Stimulated activated CD8-positive, alpha-beta memory T cell treated with anti-CD3 and anti-CD28 coated beads, Interleukin-12 subunit alpha, Interleukin-12 subunit beta, amount 100 ng/mL, for 1 hour (primary cell): ENCODE data around the gene OXA1L.
"Not testable (repeated sequence)": the region's sequence is repeated elsewhere in the genome, so short reads cannot be mapped to it uniquely, and the experiment has no call there.

Experiments
- DNase-seq: peaks from one replicate; pipeline ENCODE4 v3.0.0-alpha.2; 2020; ENCODE audit warnings: low read depth

The OXA1L gene

GRCh38 chr14:22801716-22802115 lies 35.2 kb downstream of the OXA1L start:
- no peak for DNase-seq

- no peak for DNase-seq
Measured at GRCh38 chr14:22802860-22803686, 36.6 kb downstream of the OXA1L start.

DNA sequence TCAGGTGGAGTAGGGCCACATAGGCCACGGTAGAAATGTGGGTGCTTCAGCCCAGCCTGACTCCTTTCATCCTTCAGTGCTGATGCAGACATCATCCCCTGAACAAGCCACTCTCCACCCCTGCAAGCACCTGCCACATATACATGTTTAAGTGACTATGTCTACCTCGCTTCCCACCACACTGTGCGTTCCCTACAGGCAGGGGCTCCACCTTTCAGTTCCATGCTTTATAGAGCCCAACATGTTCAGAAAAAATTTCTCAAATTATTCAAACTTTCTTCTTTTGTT lies 37.1 kb downstream of the OXA1L start:
- DNase-seq, result no peak

GRCh38 chr14:22805235-22805634 lies 38.7 kb downstream of the OXA1L start:
- DNase-seq, result not testable (repeated sequence)

GRCh38 chr14:22807432-22808087 lies 41.1 kb downstream of the OXA1L start:
- no peak for DNase-seq

DNA sequence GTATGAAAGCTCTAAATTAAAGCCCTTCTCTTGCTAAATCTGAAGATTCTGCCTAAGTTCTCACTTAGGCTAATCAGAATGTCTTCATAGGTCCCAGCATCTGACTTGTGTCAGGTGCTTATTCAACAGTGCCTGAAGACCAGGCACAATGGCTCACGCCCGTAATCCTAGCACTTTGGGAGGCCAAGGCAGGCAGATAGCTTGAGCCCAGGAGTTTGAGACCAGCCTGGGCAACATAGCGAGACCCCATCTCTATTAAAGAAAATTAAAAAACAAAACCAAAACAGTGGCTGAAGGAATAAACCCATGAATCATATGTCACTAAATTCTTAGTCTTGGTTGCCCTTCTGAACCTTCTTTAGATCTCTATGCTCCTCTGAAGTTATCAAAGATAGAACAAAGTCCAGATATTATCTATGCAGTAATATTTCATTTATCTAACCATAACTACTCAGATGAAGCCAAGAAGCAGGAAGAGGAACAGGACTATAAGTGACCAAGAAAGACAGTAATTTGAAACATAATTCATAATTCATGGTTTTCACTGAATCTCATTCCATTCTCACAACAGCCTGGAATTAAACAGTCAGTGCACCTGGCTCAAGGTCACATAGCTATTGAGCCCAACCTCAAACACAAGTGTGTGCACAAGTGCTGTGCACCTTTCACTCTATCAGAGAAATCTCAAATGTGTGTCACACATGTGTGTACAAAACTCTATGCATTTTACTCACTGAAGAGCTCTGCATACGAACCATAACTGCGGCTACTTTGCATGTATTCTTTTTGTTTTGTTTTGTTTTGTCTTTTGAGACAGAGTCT lies 42.1 kb downstream of the OXA1L start:
- DNase-seq, result no peak

GRCh38 chr14:22811722-22812121 lies 45.2 kb downstream of the OXA1L start:
- no peak for DNase-seq

DNA sequence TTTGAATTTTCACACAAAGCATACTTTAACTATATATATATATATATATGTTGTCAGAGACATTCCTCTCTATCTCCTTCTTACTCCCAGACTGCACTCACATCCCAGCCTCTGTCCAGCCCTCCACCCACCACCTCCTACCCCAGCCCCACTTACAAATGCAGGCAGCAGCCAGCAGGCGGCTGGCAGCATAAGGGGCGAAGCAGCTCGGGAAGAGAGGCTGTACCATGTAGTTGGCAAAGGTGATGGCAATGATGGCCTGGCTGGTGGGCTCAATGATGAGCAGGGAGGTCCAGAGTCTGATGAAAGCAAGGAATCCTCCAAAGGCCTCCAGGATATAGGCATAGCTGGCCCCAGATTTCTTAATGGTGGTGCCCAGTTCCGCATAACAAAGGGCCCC lies 46.3 kb downstream of the OXA1L start:
- DNase-seq, result no peak

DNA sequence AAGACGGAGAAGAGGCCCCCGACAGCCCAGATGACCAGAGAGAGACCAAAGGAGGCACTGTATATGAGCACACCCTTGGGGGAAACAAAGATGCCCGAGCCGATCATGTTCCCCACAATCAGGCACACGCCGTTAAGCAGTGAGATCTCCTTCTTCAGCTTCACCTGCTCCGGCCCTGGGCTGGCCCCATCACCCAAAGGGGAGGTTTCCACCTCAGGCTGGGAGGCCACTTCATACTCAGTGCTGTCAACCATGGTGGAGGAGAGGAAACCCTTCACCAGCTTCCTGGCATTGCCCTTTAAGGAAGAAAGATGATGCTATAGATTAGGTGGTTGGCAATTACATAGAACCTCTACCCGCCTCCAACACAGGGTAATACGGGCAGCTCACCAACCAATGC lies 46.7 kb downstream of the OXA1L start:
- DNase-seq, result no peak

DNA sequence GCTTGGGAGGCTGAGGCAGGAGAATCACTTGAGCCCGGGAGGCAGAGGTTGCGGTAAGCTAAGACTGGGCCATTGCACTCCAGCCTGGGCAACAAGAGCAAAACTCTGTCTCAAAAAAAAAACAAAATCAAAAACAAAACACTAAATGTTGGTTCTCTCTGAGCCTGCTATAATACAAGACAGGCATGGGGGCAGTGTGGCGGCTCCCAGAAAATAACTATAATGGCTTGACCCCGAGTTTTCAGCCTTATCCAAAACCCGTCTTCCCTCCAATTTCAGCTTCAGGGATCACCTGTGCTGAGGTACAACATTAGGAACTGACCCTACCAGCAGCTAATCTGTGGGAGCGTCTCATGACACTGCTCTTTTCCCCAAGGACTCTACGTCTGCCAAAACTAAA lies 47.9 kb downstream of the OXA1L start:
- no peak for DNase-seq

DNA sequence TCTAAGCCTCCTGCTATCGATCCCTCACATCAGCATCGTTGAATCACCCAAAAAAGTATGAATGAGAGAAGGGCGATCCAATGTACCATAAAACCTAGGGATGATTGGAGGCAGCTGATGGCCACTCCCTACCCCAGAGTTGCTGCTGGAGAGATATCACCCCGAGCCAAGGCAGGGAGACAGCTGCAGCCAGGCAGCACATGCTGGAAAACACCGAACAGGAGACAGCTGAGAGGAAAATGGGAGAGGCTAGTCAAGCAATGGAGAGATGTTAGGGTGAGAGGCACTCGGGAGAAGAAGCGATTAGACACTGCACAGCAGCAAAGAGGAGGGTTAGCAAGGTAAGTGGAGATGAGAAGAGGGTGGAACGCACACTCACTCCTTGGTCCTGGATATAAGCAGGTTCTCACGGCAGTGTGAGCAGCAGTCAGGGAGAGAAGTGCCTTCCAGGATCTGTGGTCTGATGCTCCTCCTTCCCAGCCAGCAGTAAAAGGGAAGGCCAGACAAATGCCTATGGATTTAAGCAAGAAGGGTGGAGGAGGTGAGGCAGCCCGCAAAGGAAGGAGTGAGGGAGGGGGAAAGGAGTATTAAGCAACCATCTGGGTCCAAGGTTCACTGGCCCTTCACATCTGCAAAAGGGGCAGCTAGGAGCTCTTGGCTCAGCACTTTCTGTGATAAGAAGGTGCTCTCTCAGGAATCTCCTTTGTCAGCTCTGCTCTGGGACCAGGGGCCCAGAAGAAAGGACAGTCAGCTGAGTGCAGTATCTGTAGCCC lies 48.6 kb downstream of the OXA1L start, which contains the start of gene SLC7A7:
TSS of gene SLC7A7 (minus strand) at position 495 of the 773 bp plus-strand sequence. CDS start 2,037 bp downstream, outside the sequence.
- DNase-seq, result no peak

DNA sequence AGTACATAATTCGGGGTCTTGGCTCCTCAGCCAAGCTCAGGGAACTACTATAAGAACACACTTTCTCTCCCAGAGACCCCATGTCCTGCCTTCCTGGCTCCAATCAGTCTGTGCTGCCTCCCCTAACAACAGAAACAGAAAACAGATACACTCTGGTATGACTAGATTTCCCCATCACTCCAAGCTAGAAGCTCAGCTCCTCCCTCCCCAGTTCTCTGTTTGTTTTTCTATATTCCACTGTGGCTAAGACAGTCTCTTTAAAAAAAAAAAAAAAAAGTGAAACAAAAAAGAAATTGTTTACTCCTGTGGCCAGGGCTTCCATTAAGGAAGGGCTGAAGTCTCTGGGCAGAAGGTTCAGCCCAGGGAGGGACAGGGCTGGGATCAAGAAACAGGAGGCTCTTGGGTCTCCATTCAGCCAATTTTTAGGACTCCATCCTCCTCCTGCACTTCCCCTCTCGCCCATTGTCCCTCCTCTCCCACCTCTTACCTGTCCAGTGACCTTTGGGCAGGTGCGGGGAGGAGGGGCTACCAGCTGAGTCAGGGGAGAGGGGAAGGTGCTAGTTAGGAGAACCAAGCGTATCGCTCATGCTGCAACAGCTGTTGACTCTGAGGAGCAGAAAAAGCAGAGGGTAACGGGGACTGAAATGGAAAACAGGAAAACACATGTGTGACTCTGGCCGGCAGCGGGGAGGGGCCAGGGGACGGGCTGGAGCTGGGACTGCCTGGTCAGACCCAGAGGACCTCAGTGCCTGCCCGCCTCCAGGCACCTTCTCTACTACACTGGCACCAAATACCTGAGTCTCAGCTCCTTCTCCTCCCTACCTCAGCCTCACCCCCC lies 52.9 kb downstream of the OXA1L start:
- DNase-seq, result no peak

- no peak for DNase-seq
Measured at GRCh38 chr14:22820731-22821130, 54.2 kb downstream of the OXA1L start.

DNA sequence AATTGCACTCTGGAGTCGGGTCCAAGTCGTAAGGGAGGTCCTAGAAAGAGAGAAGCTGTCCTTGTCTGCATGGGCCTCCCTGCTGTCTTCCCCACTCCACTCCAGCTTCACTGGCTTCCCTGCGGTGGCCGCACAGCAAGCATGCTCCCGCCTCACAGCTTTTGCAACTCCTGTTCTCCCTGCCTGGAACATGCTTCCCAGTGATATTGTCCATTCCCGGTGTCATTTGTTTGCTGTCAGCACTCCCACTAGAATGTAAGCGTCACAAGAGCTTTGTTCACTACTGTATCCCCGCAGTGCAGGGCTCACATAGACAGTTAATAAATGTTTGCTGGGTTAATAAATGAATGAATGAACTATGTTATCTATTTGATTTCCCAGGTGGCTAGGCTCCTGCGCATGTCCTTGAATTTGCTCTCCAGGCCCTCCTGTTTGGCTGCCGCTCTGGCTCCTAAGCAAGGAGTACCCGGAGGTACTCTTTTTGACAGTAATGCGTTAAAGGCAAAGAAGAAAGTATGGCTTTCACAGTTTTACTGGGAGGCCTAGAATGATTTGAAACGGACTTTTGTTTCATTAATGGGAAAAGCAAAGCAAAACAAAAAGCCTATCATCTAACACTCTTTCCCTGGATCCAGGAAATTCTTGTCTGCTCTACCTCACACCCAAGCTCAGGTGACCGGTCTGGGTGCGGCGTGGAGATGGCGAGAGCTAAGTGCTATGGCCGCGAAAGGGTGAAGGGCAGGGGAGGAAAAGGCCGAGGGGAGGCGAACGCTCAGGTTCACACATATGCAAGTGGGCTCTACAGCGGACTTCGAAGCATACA lies 54.9 kb downstream of the OXA1L start:
- DNase-seq, result no peak

DNA sequence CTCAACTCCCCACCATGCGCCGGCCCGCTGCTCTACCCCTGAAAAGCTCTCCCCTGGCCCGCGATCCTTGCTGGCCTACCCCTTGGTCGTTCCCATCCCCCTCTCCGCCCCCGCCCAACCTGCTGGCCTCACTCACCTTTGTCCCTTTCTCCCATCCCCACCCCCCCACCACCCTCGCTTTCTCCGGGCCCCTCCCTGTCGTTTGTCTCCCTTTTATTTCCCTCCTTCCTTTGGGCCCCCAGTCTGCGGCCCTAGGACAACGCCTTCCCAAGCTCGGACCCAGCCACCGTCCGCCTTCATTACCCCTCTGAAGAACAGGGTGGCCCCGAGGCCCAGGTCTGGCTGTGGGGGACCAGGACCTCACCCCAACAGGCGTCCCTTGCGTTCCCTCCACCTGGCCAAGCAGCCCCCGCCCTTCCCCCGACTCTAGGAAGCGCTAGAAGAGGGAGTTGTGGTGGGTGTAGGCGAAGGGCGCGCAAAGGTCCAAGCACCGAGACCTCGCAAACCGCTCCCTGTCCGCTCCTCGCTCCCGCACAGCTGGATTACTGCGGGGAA lies 55.6 kb downstream of the OXA1L start:
- no peak for DNase-seq
